ENCODE results near the gene EXO5. TPM values are rescaled to one million over a fixed set of nuclear protein-coding genes. Genes with fewer than 3 reads are reported as not detected.

Gene EXO5
- total and polyA plus RNA-seq, 2 of the 13 experiments (the other 11 are each of a cell fraction or from before 2014, with no cell fraction given): 9.9 to 20.5 TPM

DNA sequence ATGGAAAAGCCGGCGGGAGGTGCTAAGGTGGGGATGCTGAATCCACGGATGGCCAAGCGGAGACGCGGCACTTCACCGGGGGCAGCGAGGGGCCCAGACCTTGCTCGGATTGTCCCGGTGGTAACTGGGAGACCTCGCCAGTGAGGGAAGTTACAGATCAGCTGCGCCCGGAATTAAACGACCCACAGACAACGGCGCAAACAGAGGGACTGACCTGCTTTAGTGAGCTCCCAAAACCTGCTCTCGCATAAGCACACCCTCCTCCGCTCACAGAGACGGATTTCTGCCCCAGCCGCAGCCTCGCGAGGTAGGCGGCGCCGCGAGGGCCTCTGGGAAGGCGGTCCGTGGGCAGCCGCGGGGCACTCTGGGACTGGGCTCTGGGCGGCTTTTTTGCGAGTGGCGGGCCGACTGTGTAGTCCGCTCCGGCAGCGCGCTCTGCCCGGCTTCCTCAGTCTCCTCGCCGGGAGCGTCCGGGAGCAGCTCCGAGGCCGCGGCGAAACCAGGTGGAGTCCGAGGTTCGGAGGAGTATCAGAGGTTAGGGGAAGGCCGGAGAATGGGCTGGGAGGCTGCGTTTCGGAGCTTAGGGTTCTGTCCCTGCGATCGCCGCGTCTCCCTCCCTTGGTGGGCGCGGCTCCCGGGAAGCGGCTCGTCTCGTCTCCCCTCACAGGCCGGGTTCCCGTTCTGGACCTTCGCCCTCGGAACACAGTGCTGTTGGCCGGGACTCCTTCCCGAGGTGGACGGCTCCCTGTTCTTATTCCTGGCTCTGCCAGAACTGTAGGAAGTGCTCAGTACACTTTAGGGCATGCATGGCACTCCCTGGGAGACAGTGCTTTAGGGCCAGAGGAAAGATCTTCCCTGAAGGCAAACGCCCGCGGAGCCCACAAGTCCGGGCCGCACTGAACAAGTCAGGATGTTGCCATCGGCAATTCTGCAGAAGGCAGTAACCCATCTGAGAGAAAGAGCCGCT is at the start of gene EXO5 (continued):
- TF ChIP-seq, protein P1, sequence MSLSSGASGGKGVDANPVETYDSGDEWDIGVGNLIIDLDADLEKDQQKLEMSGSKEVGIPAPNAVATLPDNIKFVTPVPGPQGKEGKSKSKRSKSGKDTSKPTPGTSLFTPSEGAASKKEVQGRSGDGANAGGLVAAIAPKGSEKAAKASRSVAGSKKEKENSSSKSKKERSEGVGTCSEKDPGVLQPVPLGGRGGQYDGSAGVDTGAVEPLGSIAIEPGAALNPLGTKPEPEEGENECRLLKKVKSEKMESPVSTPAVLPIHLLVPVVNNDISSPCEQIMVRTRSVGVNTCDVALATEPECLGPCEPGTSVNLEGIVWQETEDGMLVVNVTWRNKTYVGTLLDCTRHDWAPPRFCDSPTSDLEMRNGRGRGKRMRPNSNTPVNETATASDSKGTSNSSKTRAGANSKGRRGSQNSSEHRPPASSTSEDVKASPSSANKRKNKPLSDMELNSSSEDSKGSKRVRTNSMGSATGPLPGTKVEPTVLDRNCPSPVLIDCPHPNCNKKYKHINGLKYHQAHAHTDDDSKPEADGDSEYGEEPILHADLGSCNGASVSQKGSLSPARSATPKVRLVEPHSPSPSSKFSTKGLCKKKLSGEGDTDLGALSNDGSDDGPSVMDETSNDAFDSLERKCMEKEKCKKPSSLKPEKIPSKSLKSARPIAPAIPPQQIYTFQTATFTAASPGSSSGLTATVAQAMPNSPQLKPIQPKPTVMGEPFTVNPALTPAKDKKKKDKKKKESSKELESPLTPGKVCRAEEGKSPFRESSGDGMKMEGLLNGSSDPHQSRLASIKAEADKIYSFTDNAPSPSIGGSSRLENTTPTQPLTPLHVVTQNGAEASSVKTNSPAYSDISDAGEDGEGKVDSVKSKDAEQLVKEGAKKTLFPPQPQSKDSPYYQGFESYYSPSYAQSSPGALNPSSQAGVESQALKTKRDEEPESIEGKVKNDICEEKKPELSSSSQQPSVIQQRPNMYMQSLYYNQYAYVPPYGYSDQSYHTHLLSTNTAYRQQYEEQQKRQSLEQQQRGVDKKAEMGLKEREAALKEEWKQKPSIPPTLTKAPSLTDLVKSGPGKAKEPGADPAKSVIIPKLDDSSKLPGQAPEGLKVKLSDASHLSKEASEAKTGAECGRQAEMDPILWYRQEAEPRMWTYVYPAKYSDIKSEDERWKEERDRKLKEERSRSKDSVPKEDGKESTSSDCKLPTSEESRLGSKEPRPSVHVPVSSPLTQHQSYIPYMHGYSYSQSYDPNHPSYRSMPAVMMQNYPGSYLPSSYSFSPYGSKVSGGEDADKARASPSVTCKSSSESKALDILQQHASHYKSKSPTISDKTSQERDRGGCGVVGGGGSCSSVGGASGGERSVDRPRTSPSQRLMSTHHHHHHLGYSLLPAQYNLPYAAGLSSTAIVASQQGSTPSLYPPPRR (CRISPR knock-in tag; IDR thresholded peaks at IDR 0.05; ENCODE audit: borderline replicate concordance): peak; percentile 50
- TF ChIP-seq, protein P2, sequence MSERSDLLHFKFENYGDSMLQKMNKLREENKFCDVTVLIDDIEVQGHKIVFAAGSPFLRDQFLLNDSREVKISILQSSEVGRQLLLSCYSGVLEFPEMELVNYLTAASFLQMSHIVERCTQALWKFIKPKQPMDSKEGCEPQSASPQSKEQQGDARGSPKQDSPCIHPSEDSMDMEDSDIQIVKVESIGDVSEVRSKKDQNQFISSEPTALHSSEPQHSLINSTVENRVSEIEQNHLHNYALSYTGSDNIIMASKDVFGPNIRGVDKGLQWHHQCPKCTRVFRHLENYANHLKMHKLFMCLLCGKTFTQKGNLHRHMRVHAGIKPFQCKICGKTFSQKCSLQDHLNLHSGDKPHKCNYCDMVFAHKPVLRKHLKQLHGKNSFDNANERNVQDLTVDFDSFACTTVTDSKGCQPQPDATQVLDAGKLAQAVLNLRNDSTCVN (CRISPR knock-in tag; IDR thresholded peaks at IDR 0.05; ENCODE audit: borderline replicate concordance): no peak; the same call in 1 of the 2 replicates
- peak; percentile 40; the same call in 1 of the 2 replicates for TF ChIP-seq AHR (CRISPR knock-in tag; IDR thresholded peaks at IDR 0.05)
- TF ChIP-seq ZNF775 (CRISPR knock-in tag; IDR thresholded peaks at IDR 0.05; ENCODE audit: borderline replicate concordance): no peak
- 0 out of 2 replicates have a peak, but pooled peaks have one; percentile 82 for TF ChIP-seq ZNF558 (CRISPR knock-in tag; IDR thresholded peaks at IDR 0.05; ENCODE audit: borderline replicate concordance)
- TF ChIP-seq ZSCAN25 (CRISPR knock-in tag; IDR thresholded peaks at IDR 0.05): no peak
- TF ChIP-seq ZNF329 (CRISPR knock-in tag; IDR thresholded peaks at IDR 0.05; ENCODE audit: low read depth): peak; percentile 42; the same call in 1 of the 2 replicates
- peak; percentile 81 to 90; a peak in 3 of 4 replicates for TF ChIP-seq KLF16 (CRISPR knock-in tag; IDR thresholded peaks at IDR 0.05)
- TF ChIP-seq ZNF256 (CRISPR knock-in tag; conservative IDR thresholded peaks at IDR 0.05): peak; percentile 92; the same call in 1 of the 2 replicates
- TF ChIP-seq IRF9 (CRISPR knock-in tag; IDR thresholded peaks at IDR 0.05; ENCODE audit: borderline replicate concordance): peak; percentile 71; the same call in 1 of the 2 replicates
- peak; percentile 90 for TF ChIP-seq BRD4 (CRISPR knock-in tag; IDR thresholded peaks at IDR 0.05)
